ENCODE measurements around the gene MT3. TPM values are rescaled to one million over a fixed set of nuclear protein-coding genes. Genes with fewer than 3 reads are reported as not detected.

The MT3 gene
- total and polyA plus RNA-seq, 2 of the 13 experiments (the other 11 are each of a cell fraction or from before 2014, with no cell fraction given): not detected

- no peak for TF ChIP-seq SNAPC4 (CRISPR knock-in tag; IDR thresholded peaks at IDR 0.05)
- TF ChIP-seq BATF2 (CRISPR knock-in tag; IDR thresholded peaks at IDR 0.05): no peak
- peak; percentile 21; the same call in 1 of the 2 replicates for TF ChIP-seq ZSCAN31 (CRISPR knock-in tag; IDR thresholded peaks at IDR 0.05; ENCODE audit: low read depth)
- TF ChIP-seq ZNF644 (CRISPR knock-in tag; IDR thresholded peaks at IDR 0.05; ENCODE audit: low read depth): no peak; the same call in 1 of the 2 replicates
- no peak for TF ChIP-seq FOXA1 (IDR thresholded peaks at IDR 0.05)
- TF ChIP-seq FOXA1 (CRISPR knock-in tag; IDR thresholded peaks at IDR 0.05): no peak; the same call in 1 of the 2 replicates
- no peak for TF ChIP-seq AHR (CRISPR knock-in tag; IDR thresholded peaks at IDR 0.05)
- TF ChIP-seq EEA1 (CRISPR knock-in tag; IDR thresholded peaks at IDR 0.05; ENCODE audit: borderline replicate concordance): no peak
- TF ChIP-seq ZNF382 (CRISPR knock-in tag; IDR thresholded peaks at IDR 0.05; ENCODE audit: borderline replicate concordance): no peak
- no peak for TF ChIP-seq ZNF335 (CRISPR knock-in tag; IDR thresholded peaks at IDR 0.05)
- TF ChIP-seq TEF (CRISPR knock-in tag; IDR thresholded peaks at IDR 0.05): no peak
- peak; percentile 43 for TF ChIP-seq ZNF574 (CRISPR knock-in tag; IDR thresholded peaks at IDR 0.05)
- TF ChIP-seq POLR2G (IDR thresholded peaks at IDR 0.05; ENCODE audit: low read depth, low read length): no peak
- no peak for TF ChIP-seq SRY (CRISPR knock-in tag; IDR thresholded peaks at IDR 0.05)
- TF ChIP-seq ZNF230 (CRISPR knock-in tag; IDR thresholded peaks at IDR 0.05): no peak
- no peak for TF ChIP-seq SMARCE1 (IDR thresholded peaks at IDR 0.05; ENCODE audit: borderline replicate concordance)
- no peak for TF ChIP-seq DBP (CRISPR knock-in tag; IDR thresholded peaks at IDR 0.05; ENCODE audit: not compliant biosample characterization)
- TF ChIP-seq MYPOP (CRISPR knock-in tag; IDR thresholded peaks at IDR 0.05): no peak; the same call in 1 of the 2 replicates
Observed at GRCh38 chr16:56551796-56552738, 37.3 kb upstream of the MT3 start (continued).

Measured in HepG2 (cell line).